PC-3 (cell line): ENCODE results near the gene HCAR2.

Experiments used
- CTCF ChIP-seq: fragments of 300-600 bp; sonication (generic); conservative IDR thresholded peaks from 2 replicates; pipeline ENCODE4 v1.5.1; 2017; ENCODE audit warnings: antibody characterized with exemption, low read depth, mild to moderate bottlenecking, low read length
- EZH2 ChIP-seq: fragments of 300-600 bp; sonication (generic); IDR thresholded peaks from one replicate; pipeline ENCODE4 v1.6.1; 2017; ENCODE audit warnings: antibody characterized with exemption, mild to moderate bottlenecking, low read length; ENCODE audit not compliant: unreplicated experiment
- EZH2phosphoT487 ChIP-seq: fragments of 300-600 bp; sonication (generic); IDR thresholded peaks from 2 replicates; pipeline ENCODE4 v1.6.1; 2018; ENCODE audit warnings: mild to moderate bottlenecking, antibody characterized with exemption, low read length, borderline replicate concordance

- TF ChIP-seq CTCF = no peak
- TF ChIP-seq EZH2 = no peak
- TF ChIP-seq EZH2phosphoT487 = no peak
Measured at GRCh38 chr12:122732170-122732569, 29.0 kb upstream of the HCAR2 start.
